HCT116 (cell line): ENCODE data around the gene CLRN1. TPM values are rescaled to one million over a fixed set of nuclear protein-coding genes. Genes with fewer than 3 reads are reported as not detected.
A peak's percentile ranks its signal among the peaks of the same experiment; 100 is the strongest.

ENCODE experiments used
- ATAC-seq: fragments of 200-7000 bp; cut with Tn5 transposase; 2 replicates; pipeline ENCODE4 v1.9.1; 2020; ENCODE audit warnings: mild to moderate bottlenecking, moderate library complexity
- BruUV-seq: library from RNA; stranded (reverse); fragments of 400-500 nt; replicated peaks from 2 replicates; lab custom pipeline; 2021; lab: Mats Ljungman, UMichigan
- CTCF ChIA-PET: fragments of 300-600 bp; sonication (Branson Sonifier 250); formaldehyde crosslinking; loops from one replicate; lab custom pipeline; 2021; ENCODE audit warnings: antibody characterized with exemption; lab: Charles Lee
- POLR2A ChIA-PET: fragments of 300-600, 350-600 bp; sonication (Branson Sonifier 250); formaldehyde crosslinking; loops from one replicate; lab custom pipeline; 2021; ENCODE audit warnings: antibody characterized with exemption; lab: Charles Lee
- RAD21 ChIA-PET, 2 experiments: fragments of 300-600 bp; sonication (Branson Sonifier 250); formaldehyde crosslinking; loops; one replicate each; lab custom pipeline; 2023; ENCODE audit warnings: low total read pairs in 2 of 2; ENCODE audit not compliant: uncharacterized antibody in 2 of 2, unreplicated experiment in 2 of 2, low non-redundant PET in 1 of 2; lab: Charles Lee
- DNase-seq: peaks from one replicate; pipeline ENCODE4 v3.0.0-alpha.2; 2010; ENCODE audit warnings: low read depth, low spot score
- H2AFZ ChIP-seq: fragments of 200-600 bp; shearing (Covaris generic), sonication (generic); 2 replicates; pipeline ENCODE4 v1.6.1; 2017; ENCODE audit warnings: low read depth, mixed run types, mixed read lengths, antibody characterized with exemption, low read length; ENCODE audit not compliant: poor library complexity, severe bottlenecking
- H3K27ac ChIP-seq: 2 replicates; pipeline ENCODE4 v1.5.1; 2012; ENCODE audit warnings: low read depth, low read length
- H3K27me3 ChIP-seq: fragments of 200-600 bp; sonication (generic); 2 replicates; pipeline ENCODE4 v1.6.1; 2016; ENCODE audit warnings: mixed run types, low read length, mixed read lengths; ENCODE audit not compliant: insufficient read depth
- H3K36me3 ChIP-seq, 2 experiments: fragments of 200-500 bp in 1 of 2; fragments of 200-600 bp in 1 of 2; sonication (Bioruptor generic) in 1 of 2; sonication (generic) in 1 of 2; 2 replicates each; pipeline versions ENCODE4 v1.5.1 to v1.6.1; 2014 to 2016; ENCODE audit warnings: low read length in 2 of 2, inconsistent platforms in 1 of 2, mixed read lengths in 1 of 2, mixed run types in 1 of 2; ENCODE audit not compliant: insufficient read depth in 2 of 2, control insufficient read depth in 1 of 2
- H3K4me1 ChIP-seq, 2 experiments: fragments of 200-600 bp in 1 of 2; sonication (generic) in 1 of 2; 2 replicates each; pipeline versions ENCODE4 v1.5.1 to v1.6.1; 2012 to 2017; ENCODE audit warnings: low read length in 2 of 2, inconsistent platforms in 1 of 2, mild to moderate bottlenecking in 1 of 2, mixed read lengths in 1 of 2, mixed run types in 1 of 2, moderate library complexity in 1 of 2; ENCODE audit not compliant: insufficient read depth in 2 of 2, control insufficient read depth in 1 of 2
- H3K4me2 ChIP-seq: fragments of 200-600 bp; sonication (generic); 2 replicates; pipeline ENCODE4 v1.6.1; 2017; ENCODE audit warnings: mixed run types, low read length, mixed read lengths
- H3K4me3 ChIP-seq, 2 experiments: fragments of 200-600 bp in 1 of 2; sonication (generic) in 1 of 2; replicated peaks in 1 of 2; 2 replicates each; pipeline ENCODE4 v1.5.1; 2011 to 2016; ENCODE audit warnings: low read length in 2 of 2, control low read depth in 1 of 2, low read depth in 1 of 2, mild to moderate bottlenecking in 1 of 2, mixed read lengths in 1 of 2, mixed run types in 1 of 2
- H3K79me2 ChIP-seq: fragments of 200-600 bp; sonication (generic); 2 replicates; pipeline ENCODE4 v1.6.1; 2017; ENCODE audit warnings: mild to moderate bottlenecking, mixed run types, low read length, moderate library complexity, mixed read lengths; ENCODE audit not compliant: insufficient read depth
- H3K9ac ChIP-seq: fragments of 200-600 bp; sonication (generic); 2 replicates; pipeline ENCODE4 v1.6.1; 2016; ENCODE audit warnings: low read length, mixed read lengths
- H3K9me2 ChIP-seq: fragments of 200-600 bp; sonication (generic), shearing (Covaris generic); 2 replicates; pipeline ENCODE4 v1.6.1; 2017; ENCODE audit warnings: mixed run types, mild to moderate bottlenecking, moderate library complexity; ENCODE audit not compliant: insufficient read depth
- H3K9me3 ChIP-seq, 2 experiments: fragments of 200-500 bp in 1 of 2; fragments of 200-600 bp in 1 of 2; sonication (Bioruptor generic) in 1 of 2; sonication (generic) in 1 of 2; 2 replicates each; pipeline ENCODE4 v1.6.1; 2014 to 2017; ENCODE audit warnings: low read length in 2 of 2, mixed read lengths in 2 of 2, inconsistent platforms in 1 of 2, low read depth in 1 of 2, mild to moderate bottlenecking in 1 of 2, mixed run types in 1 of 2, moderate library complexity in 1 of 2; ENCODE audit not compliant: control insufficient read depth in 1 of 2, insufficient read depth in 1 of 2
- H4K20me1 ChIP-seq: fragments of 200-600 bp; sonication (generic), shearing (Covaris generic); 2 replicates; pipeline ENCODE4 v1.6.1; 2017; ENCODE audit warnings: mixed run types, mild to moderate bottlenecking, moderate library complexity; ENCODE audit not compliant: insufficient read depth
- ATF3 ChIP-seq: IDR thresholded peaks from 2 replicates; pipeline ENCODE4 v1.6.1; 2012
- CBX3 ChIP-seq: IDR thresholded peaks from 2 replicates; pipeline ENCODE4 v1.6.1; 2012; ENCODE audit warnings: low read depth
- CEBPB ChIP-seq: IDR thresholded peaks from 2 replicates; pipeline ENCODE4 v1.6.1; 2012; ENCODE audit warnings: low read depth
- CTCF ChIP-seq, 3 experiments: fragments of 200-600 bp in 1 of 3; sonication (generic) in 1 of 3; IDR thresholded peaks in 2 of 3; conservative IDR thresholded peaks in 1 of 3; 2 replicates each; pipeline ENCODE4 v1.5.1; 2012 to 2017; ENCODE audit warnings: low read depth in 2 of 3, low read length in 2 of 3, antibody characterized with exemption in 1 of 3, borderline replicate concordance in 1 of 3, control low read depth in 1 of 3, mild to moderate bottlenecking in 1 of 3, mixed read lengths in 1 of 3, mixed run types in 1 of 3, moderate library complexity in 1 of 3; ENCODE audit not compliant: insufficient read depth in 1 of 3
- EGR1 ChIP-seq: IDR thresholded peaks from 2 replicates; pipeline ENCODE4 v1.6.1; 2012; ENCODE audit warnings: low read depth
- ELF1 ChIP-seq: IDR thresholded peaks from 2 replicates; pipeline ENCODE4 v1.6.1; 2012; ENCODE audit warnings: low read depth, borderline replicate concordance
- EZH2phosphoT487 ChIP-seq: fragments of 200-600 bp; IDR thresholded peaks from 2 replicates; pipeline ENCODE4 v1.6.1; 2018; ENCODE audit warnings: antibody characterized with exemption, borderline replicate concordance
- JUND ChIP-seq: IDR thresholded peaks from 2 replicates; pipeline ENCODE4 v1.6.1; 2012
- MAX ChIP-seq: IDR thresholded peaks from 2 replicates; pipeline ENCODE4 v1.6.1; 2012
- POLR2A ChIP-seq: IDR thresholded peaks from 2 replicates; pipeline ENCODE4 v1.7.0; 2011; ENCODE audit warnings: borderline replicate concordance; ENCODE audit not compliant: insufficient read depth, insufficient read length; ENCODE audit errors: extremely low read depth
- RAD21 ChIP-seq: IDR thresholded peaks from 2 replicates; pipeline ENCODE4 v1.6.1; 2012; ENCODE audit warnings: low read depth, mild to moderate bottlenecking
- SIN3A ChIP-seq: IDR thresholded peaks from 2 replicates; pipeline ENCODE4 v1.6.1; 2012; ENCODE audit warnings: low read depth
- SRF ChIP-seq: IDR thresholded peaks from 2 replicates; pipeline ENCODE4 v1.6.1; 2012; ENCODE audit warnings: low read depth
- TCF7L2 ChIP-seq: IDR thresholded peaks from 2 replicates; pipeline ENCODE4 v1.7.0; 2011; ENCODE audit warnings: borderline replicate concordance, inconsistent platforms; ENCODE audit not compliant: insufficient read depth, insufficient read length; ENCODE audit errors: extremely low read depth
- ZBTB33 ChIP-seq: IDR thresholded peaks from 2 replicates; pipeline ENCODE4 v1.6.1; 2011; ENCODE audit warnings: mild to moderate bottlenecking, low read length, moderate library complexity; ENCODE audit not compliant: insufficient replicate concordance; ENCODE audit errors: extremely low read depth
- ZNF274 ChIP-seq: fragments of 200-500 bp; sonication (Bioruptor generic); IDR thresholded peaks from 2 replicates; pipeline ENCODE4 v1.6.1; 2014; ENCODE audit warnings: mild to moderate bottlenecking, low read depth, low read length, inconsistent platforms
- intact Hi-C: fragments of 100-400 bp; cut with micrococcal nuclease; formaldehyde crosslinking; loops from 2 replicates; pipeline ENCODE4 v1.10.0; 2022
- total RNA-seq: library from RNA; stranded (reverse); gene quantifications from one replicate; pipeline ENCODE4 v1.2.1, GENCODE V29; 2021; ENCODE audit not compliant: unreplicated experiment

CLRN1 gene
- total RNA-seq, 1 experiment from 2014 or later: not detected

GRCh38 chr3:150968341-150969035 is 4.0 kb downstream of the CLRN1 start:
- Histone ChIP-seq H2AFZ (peak overlapping the region; percentile 8), H3K36me3 (no peaks in the 10 kb centered on the region), H3K9me2 (no peaks in the 10 kb centered on the region), H3K79me2 (no peaks in the 10 kb centered on the region), H3K27ac (no peak overlapping the region), H3K4me2 (no peak overlapping the region), H3K4me1 (peaks cover 4 to 10% of the 10 kb centered on the region in 2 experiments; a peak in 3 of 4 replicates), H3K27me3 (no peaks in the 10 kb centered on the region), H3K9me3 (no peaks in the 10 kb centered on the region), H3K9ac (no peak overlapping the region), H3K4me3 (no peak overlapping the region), H4K20me1 (no peaks in the 10 kb centered on the region)
- ChIA-PET CTCF (no interaction called here), POLR2A (no interaction called here), RAD21 (no interaction called here)
- intact Hi-C loops: no loop called here
- ATAC-seq: peak; percentile 24; the same call in 1 of the 2 replicates
- DNase-seq: no peak
- TF ChIP-seq RAD21: no peak
- TF ChIP-seq JUND: no peak
- TF ChIP-seq ATF3: no peak
- TF ChIP-seq SIN3A: no peak
- no peak for TF ChIP-seq ZBTB33
- no peak for TF ChIP-seq MAX
- no peak for TF ChIP-seq EGR1
- TF ChIP-seq ELF1: no peak
- TF ChIP-seq CBX3: no peak
- no peak for TF ChIP-seq CTCF (IDR thresholded peaks at IDR 0.05 in 2 of 3, conservative IDR thresholded peaks at IDR 0.05 in 1 of 3; ENCODE audit: borderline replicate concordance in 1 of 3, insufficient read depth in 1 of 3, low read depth in 2 of 3, low read length in 2 of 3)
- no peak for TF ChIP-seq POLR2A
- TF ChIP-seq ZNF274: no peak
- TF ChIP-seq SRF: no peak
- no peak for TF ChIP-seq EZH2phosphoT487
- no peak for TF ChIP-seq TCF7L2
- TF ChIP-seq CEBPB: no peak
- BruUV-seq: no TSS peak
